Measurements from ENCODE around the gene SEC11A.

The SEC11A gene

DNA sequence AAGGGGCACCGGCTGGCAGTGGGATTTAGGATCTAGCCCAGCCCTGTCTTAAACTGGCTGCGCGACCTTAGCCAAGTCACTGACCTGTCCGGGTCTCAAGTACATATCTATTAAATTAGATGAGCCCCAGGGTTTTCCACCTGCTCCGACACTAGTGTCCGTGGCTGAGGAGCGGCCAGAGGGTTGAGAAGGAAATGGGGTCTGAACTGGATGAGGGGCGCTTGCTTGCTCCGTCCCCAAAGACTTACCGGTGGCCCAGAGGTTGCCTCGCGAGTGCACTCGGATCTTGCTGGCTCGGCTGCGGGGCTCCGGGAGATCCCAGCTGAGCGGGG lies 58.2 kb downstream of the SEC11A start:
- 0 out of 2 replicates have a peak overlapping the region, but pooled peaks have one; percentile 32 for H3K27ac ChIP-seq
- no peak for DNase-seq
- no peak for TF ChIP-seq CTCF (IDR thresholded peaks at IDR 0.05; ENCODE audit: low read depth, low read length)
- H3K36me3 ChIP-seq, result peaks cover 3% of the 10 kb centered on the region
- peak overlapping the region; percentile 52 for H3K4me3 ChIP-seq (ENCODE audit: low read depth, low read length)
- no peaks in the 10 kb centered on the region for H3K9me3 ChIP-seq (ENCODE audit: severe bottlenecking)
- no peaks in the 10 kb centered on the region for H3K27me3 ChIP-seq (ENCODE audit: insufficient read depth, low read depth, severe bottlenecking)

DNA sequence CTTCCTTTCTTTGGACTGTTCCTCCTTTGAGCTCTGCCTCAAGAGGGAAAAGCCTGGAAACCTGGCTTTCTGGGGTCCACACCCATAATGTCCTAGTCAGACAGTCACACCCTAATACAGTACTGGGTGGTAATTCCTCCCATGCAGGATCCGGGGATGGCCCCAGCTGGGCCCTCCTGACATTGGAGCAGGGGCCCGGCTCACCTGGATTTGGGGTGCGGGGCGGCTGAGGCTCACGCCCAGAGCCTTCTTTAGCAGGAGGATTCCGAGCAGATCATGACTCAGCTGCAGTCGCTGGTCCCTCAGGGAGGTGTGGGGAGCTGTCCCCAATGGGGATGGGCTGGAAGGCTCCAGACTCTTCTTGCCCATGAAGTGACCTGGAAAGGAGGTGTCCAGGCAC lies 59.0 kb downstream of the SEC11A start:
- H3K27ac ChIP-seq, result no peak overlapping the region
- H3K27me3 ChIP-seq (ENCODE audit: insufficient read depth, low read depth, severe bottlenecking), result no peaks in the 10 kb centered on the region
- TF ChIP-seq CTCF (IDR thresholded peaks at IDR 0.05; ENCODE audit: low read depth, low read length), result no peak
- H3K9me3 ChIP-seq (ENCODE audit: severe bottlenecking), result no peaks in the 10 kb centered on the region
- peaks cover 11% of the 10 kb centered on the region for H3K36me3 ChIP-seq
- no peak overlapping the region for H3K4me3 ChIP-seq (ENCODE audit: low read depth, low read length)
- DNase-seq, result no peak

DNA sequence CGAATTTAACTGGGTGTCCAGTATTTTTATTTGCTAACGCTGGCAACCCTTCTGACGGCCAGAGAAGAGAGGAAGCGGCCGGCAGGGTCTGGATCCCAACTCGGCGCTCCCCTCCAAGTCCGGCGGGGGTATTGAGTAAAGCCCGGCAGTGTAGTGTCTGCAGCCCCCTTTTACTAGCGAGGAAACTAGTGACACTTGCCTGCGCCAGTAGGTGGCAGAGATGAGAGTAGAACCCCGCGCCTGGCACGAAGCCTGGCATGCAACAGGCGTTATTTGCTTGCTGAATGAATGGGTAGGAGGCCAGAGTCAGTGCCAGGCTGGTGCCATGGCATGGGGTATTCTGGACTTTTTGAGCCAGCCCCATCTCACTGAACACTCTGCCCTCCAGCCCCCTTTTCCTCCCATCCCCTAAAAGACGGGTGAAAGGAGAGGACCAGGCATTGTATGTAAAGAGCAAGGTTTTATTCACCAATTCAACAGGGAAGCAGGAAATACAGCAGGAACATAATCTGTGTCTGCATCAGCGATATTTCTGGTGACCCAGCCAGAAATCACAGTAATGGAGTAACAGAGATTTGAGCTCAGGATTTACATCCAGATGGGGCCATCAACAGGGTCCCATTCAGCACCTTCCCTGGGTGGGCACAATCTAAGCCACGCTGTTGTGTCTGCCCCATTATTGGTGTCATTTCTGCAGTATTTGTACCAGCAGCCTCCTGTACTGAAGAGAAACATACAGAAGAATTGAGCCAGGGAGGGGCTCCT lies 61.1 kb downstream of the SEC11A start:
- H3K27ac ChIP-seq, result peak overlapping the region; percentile 76
- peak; percentile 67 for TF ChIP-seq CTCF (IDR thresholded peaks at IDR 0.05; ENCODE audit: low read depth, low read length)
- peaks cover 30% of the 10 kb centered on the region for H3K36me3 ChIP-seq
- peak overlapping the region; percentile 84 for H3K4me3 ChIP-seq (ENCODE audit: low read depth, low read length)
- peak; percentile 68 for DNase-seq
- no peaks in the 10 kb centered on the region for H3K27me3 ChIP-seq (ENCODE audit: insufficient read depth, low read depth, severe bottlenecking)
- no peaks in the 10 kb centered on the region for H3K9me3 ChIP-seq (ENCODE audit: severe bottlenecking)

GRCh38 chr15:84653910-84654688 lies 61.8 kb downstream of the SEC11A start, which contains the start of gene WDR73:
WDR73 (minus strand) TSS chr15:84654283; CDS start chr15:84654274, 9 bp downstream.
- DNase-seq, result peak; percentile 94
- H3K27ac ChIP-seq, result peak within 1 kb of the TSS; percentile 76

GRCh38 chr15:84653584-84653909 lies 62.4 kb downstream of the SEC11A start:
- peaks cover 41% of the 10 kb centered on the region for H3K36me3 ChIP-seq
- H3K27me3 ChIP-seq (ENCODE audit: insufficient read depth, low read depth, severe bottlenecking), result no peaks in the 10 kb centered on the region
- H3K27ac ChIP-seq, result peak overlapping the region; percentile 76
- peak overlapping the region; percentile 84 for H3K4me3 ChIP-seq (ENCODE audit: low read depth, low read length)
- no peak for DNase-seq
- H3K9me3 ChIP-seq (ENCODE audit: severe bottlenecking), result no peaks in the 10 kb centered on the region
- TF ChIP-seq CTCF (IDR thresholded peaks at IDR 0.05; ENCODE audit: low read depth, low read length), result no peak

More at GRCh38 chr15:84653910-84654688, 61.8 kb downstream of the SEC11A start, which contains the start of gene WDR73:
- Histone ChIP-seq H3K36me3 (peaks cover 37% of the 10 kb centered on the region), H3K4me3 (ENCODE audit: low read depth, low read length) (peak within 1 kb of the TSS; percentile 84), H3K27me3 (ENCODE audit: insufficient read depth, low read depth, severe bottlenecking) (no peaks in the 10 kb centered on the region), H3K9me3 (ENCODE audit: severe bottlenecking) (no peaks in the 10 kb centered on the region)
- TF ChIP-seq CTCF (IDR thresholded peaks at IDR 0.05; ENCODE audit: low read depth, low read length), result no peak

Data from WERI-Rb-1 (cell line).